HFFc6 (cell line): ENCODE measurements around the gene ATP11A. TPM values are rescaled to one million over a fixed set of nuclear protein-coding genes. Genes with fewer than 3 reads are reported as not detected.

Experiments
- DNase-seq: peaks from one replicate; pipeline ENCODE4 v3.0.0-alpha.2; 2018
- H3K27ac Mint-ChIP-seq: 2 replicates; pipeline ENCODE4 v1.8.0; 2020; ENCODE audit warnings: mild to moderate bottlenecking, mixed read lengths
- H3K27me3 Mint-ChIP-seq: 2 replicates; pipeline ENCODE4 v1.8.0; 2021; ENCODE audit warnings: mild to moderate bottlenecking, moderate library complexity, mixed read lengths; ENCODE audit not compliant: insufficient read depth
- H3K36me3 Mint-ChIP-seq: 2 replicates; pipeline ENCODE4 v1.8.0; 2021; ENCODE audit warnings: low read depth, mixed read lengths
- H3K4me1 Mint-ChIP-seq: 2 replicates; pipeline ENCODE4 v1.8.0; 2020; ENCODE audit warnings: low read depth, mixed read lengths
- H3K4me3 Mint-ChIP-seq: 2 replicates; pipeline ENCODE4 v1.8.0; 2020; ENCODE audit warnings: mild to moderate bottlenecking, moderate library complexity, mixed read lengths
- H3K9me3 Mint-ChIP-seq: 2 replicates; pipeline ENCODE4 v1.8.0; 2020; ENCODE audit warnings: mild to moderate bottlenecking, mixed read lengths
- CTCF ChIP-seq: fragments of 200-600 bp; sonication (generic); IDR thresholded peaks from 2 replicates; pipeline ENCODE4 v1.5.0; 2021; ENCODE audit warnings: antibody characterized with exemption, mild to moderate bottlenecking
- total RNA-seq, 6 experiments: library from RNA; stranded (reverse); fragmentation: NEBNext Ultra II Directional; extraction: Animal tissue kit (Norgen Biotek cat#: 25700); gene quantifications; 2 replicates in 1 of 6; 3 replicates in 5 of 6; pipeline ENCODE4 v1.2.3, GENCODE V29; 2021

ATP11A gene
- total RNA-seq, 6 experiments from 2014 or later: 4.3 to 29.9 (median 6.5) TPM

- H3K9me3 Mint-ChIP-seq: 0 out of 2 replicates have a peak, but pooled peaks cover 6% of the 10 kb centered on the region
Measured at GRCh38 chr13:112930192-112930591, 240.4 kb downstream of the ATP11A start.

GRCh38 chr13:112931028-112931934 lies 241.4 kb downstream of the ATP11A start:
- peaks cover 13% of the 10 kb centered on the region for H3K4me1 Mint-ChIP-seq
- H3K27me3 Mint-ChIP-seq: peaks cover 51% of the 10 kb centered on the region
- H3K27ac Mint-ChIP-seq: no peak overlapping the region
- H3K4me3 Mint-ChIP-seq: no peak overlapping the region
- no peak for DNase-seq
- 0 out of 2 replicates have a peak, but pooled peaks cover 6% of the 10 kb centered on the region for H3K9me3 Mint-ChIP-seq
- peak; percentile 64 for TF ChIP-seq CTCF
- H3K36me3 Mint-ChIP-seq: no peaks in the 10 kb centered on the region; the same call in 1 of the 2 replicates

More at GRCh38 chr13:112930192-112930591, 240.4 kb downstream of the ATP11A start:
- TF ChIP-seq CTCF: no peak
- H3K27me3 Mint-ChIP-seq: peaks cover 50% of the 10 kb centered on the region
- no peaks in the 10 kb centered on the region; the same call in 1 of the 2 replicates for H3K36me3 Mint-ChIP-seq
- peaks cover 13% of the 10 kb centered on the region for H3K4me1 Mint-ChIP-seq
- H3K4me3 Mint-ChIP-seq: no peak overlapping the region
- H3K27ac Mint-ChIP-seq: no peak overlapping the region
- no peak for DNase-seq

DNA sequence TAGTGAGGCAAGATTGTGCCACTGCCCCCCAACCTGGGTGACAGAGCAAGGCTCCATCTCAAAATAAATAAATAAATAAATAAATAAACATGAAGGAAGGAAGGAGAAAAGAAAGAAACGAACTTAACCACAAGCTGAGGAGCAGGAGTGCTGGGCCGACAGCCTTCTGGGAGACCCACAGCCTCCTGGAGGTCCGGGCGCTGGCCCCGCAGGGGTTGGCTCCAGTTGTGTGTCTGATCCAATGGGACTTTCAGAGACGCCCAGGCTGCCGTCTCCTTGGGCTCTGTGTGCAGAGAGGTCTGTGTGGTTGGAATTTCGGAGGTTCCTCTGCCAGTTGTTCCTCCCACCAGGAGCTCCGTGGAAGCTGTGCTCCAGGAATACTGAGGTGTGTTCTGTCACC lies 243.1 kb downstream of the ATP11A start:
- Mint-ChIP-seq H3K36me3 (no peaks in the 10 kb centered on the region), H3K4me1 (peaks cover 13% of the 10 kb centered on the region), H3K27ac (no peak overlapping the region), H3K4me3 (no peak overlapping the region), H3K27me3 (peaks cover 40% of the 10 kb centered on the region), H3K9me3 (no peaks in the 10 kb centered on the region)
- no peak for DNase-seq
- TF ChIP-seq CTCF: no peak

GRCh38 chr13:112933649-112934048 lies 243.8 kb downstream of the ATP11A start:
- peaks cover 13% of the 10 kb centered on the region for H3K4me1 Mint-ChIP-seq
- no peak for DNase-seq
- H3K27me3 Mint-ChIP-seq: peaks cover 36% of the 10 kb centered on the region
- no peak overlapping the region for H3K27ac Mint-ChIP-seq
- H3K4me3 Mint-ChIP-seq: no peak overlapping the region
- TF ChIP-seq CTCF: no peak
- H3K36me3 Mint-ChIP-seq: no peaks in the 10 kb centered on the region
- H3K9me3 Mint-ChIP-seq: no peaks in the 10 kb centered on the region

GRCh38 chr13:112934078-112934477 lies 244.2 kb downstream of the ATP11A start:
- no peak for TF ChIP-seq CTCF
- H3K4me1 Mint-ChIP-seq: peaks cover 11% of the 10 kb centered on the region
- H3K27me3 Mint-ChIP-seq: peaks cover 35% of the 10 kb centered on the region
- H3K4me3 Mint-ChIP-seq: no peak overlapping the region
- DNase-seq: no peak
- H3K9me3 Mint-ChIP-seq: no peaks in the 10 kb centered on the region
- H3K27ac Mint-ChIP-seq: no peak overlapping the region
- H3K36me3 Mint-ChIP-seq: no peaks in the 10 kb centered on the region

Other genes with a start within 250 kb of the ATP11A start
- gene TUBGCP3, start 101.9 kb upstream of the ATP11A start, total RNA-seq: 10 to 100 TPM; 16.5 to 28.5 (median 25.6) TPM